Activated gamma-delta T cell treated with Interleukin-2 at 50 U/mL for 16 hours (primary cell): ENCODE measurements around the gene SIPA1.

Source experiments
- DNase-seq: peaks from one replicate; pipeline ENCODE4 v3.0.0-alpha.2; 2020

The SIPA1 gene

GRCh38 chr11:65607614-65608426, 30.1 kb upstream of the SIPA1 start:
- no peak for DNase-seq

GRCh38 chr11:65609229-65609628, 28.7 kb upstream of the SIPA1 start:
- DNase-seq = no peak

DNA sequence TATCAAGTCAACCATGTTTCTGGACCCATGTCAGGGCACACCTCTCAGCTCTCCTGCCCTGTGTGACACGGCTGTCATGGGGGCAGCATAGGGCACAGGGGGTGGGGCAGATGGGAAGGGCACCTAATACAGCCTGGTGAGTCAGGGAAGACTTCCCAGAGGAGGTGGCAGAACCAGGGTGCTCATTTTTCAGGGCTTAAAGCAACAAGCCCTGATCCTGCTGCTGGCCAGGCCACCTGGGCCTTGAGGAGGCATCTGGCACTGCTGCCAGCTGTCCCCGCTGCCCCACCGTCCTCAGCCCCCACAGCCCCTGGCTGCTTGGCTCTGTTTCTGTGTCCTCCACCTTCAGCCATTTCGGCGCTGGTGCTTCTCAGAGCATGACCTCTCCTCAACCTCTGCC, 28.2 kb upstream of the SIPA1 start:
- DNase-seq = no peak

DNA sequence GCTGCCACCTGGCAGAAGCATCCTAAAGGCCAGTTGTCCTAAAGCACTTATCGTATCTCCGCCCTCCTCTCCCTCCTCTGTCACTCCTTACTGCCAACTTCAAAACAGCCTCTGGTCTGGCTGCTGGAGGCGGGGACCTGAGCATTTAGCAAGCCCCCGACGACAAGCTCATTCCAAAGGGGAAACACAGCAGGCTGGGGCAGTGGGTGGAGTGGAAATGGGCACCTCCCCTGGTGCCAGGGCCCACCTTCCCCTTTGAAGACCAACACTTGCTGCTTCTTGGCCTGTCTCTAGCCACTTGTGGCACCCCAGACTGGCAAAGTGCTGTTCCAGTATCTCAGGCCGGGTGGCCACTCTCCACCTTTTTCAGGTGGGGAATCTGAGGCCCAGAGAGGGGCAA, 27.5 kb upstream of the SIPA1 start:
- DNase-seq = no peak

GRCh38 chr11:65611028-65611757, 26.7 kb upstream of the SIPA1 start:
- DNase-seq = no peak

DNA sequence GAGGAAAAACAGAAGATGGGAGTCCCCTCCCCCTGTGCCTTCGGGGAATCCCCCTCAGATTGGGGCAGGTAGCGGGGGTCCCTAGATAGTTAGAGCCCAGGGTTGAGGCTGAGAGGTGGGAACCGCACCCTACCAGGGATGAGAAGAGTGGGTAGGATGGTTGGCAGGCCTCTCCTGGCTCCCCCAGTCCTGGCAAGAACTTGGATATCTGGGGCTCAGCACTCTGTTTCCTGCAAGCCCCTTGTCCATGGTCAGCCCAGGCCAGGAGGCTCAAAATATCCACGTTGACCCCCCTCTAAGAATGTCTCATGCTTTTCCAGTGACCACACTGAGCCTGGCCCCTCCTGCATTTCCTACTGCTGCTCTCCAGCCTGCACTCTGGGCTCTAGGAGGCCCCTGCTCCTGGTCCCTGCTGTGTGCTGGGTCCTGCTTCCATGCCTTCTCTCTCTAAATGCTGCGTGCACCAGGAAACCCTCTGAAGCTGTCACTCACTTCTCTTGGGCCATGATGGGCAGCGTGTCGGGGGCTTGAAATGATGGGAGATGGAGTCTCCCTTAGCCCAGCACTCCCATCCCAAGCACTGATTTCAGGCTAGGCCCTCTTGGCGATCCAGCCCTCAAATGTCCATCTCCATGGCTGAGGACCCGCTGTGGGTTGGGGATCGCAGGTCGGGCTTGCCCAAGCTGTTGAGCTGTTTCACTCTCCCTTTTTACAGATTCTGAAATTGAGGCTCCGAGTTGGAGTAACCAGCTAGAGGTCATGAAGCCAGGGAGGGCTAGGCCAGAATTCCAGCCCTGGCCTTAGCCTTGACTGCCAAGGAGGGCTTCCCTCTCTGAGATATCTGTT, 25.9 kb upstream of the SIPA1 start:
- DNase-seq = no peak

- DNase-seq = no peak
Measured at GRCh38 chr11:65612691-65613090, 25.2 kb upstream of the SIPA1 start.

- DNase-seq = no peak
Measured at GRCh38 chr11:65613091-65613928, 24.6 kb upstream of the SIPA1 start.

DNA sequence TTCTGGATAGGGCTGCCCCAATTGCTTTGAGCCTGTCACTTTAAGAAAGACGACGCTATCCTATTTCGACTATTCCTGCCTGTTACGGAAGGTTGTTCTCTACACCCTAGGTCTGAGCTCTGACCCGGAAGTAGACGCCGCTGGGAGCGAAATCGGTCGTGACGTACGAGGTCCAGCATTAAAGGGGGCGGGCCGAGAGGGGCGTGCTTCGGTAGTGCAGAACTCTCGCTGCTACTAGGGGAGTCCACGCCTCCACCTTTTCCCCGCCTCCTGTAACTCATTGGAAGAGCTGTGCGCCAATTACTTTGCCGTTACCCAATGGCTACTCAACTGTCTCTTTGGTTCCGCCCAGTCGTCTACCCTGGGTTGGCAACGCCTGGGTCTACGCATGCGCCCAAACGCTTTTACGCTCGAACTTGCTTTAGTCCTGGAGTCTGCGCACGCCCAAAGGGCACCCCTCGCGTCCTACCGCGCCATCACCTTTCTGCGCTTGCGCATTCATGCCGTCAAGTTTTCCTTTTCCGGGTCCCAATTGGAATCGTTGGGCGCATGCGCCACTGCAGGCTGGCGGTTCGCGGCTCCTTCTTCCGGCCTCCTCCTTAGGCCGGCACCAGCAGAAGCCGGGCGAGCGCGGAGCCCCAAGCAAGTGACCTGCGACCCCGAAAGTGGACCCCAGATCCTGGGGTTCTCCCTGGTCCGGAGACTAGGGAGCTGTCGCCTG, 22.5 kb upstream of the SIPA1 start, which contains the start of gene PCNX3:
Gene PCNX3 (plus strand): TSS at position 548 of the 721 bp plus-strand sequence. CDS start 536 bp downstream, outside the sequence.
- DNase-seq = peak; percentile 100

DNA sequence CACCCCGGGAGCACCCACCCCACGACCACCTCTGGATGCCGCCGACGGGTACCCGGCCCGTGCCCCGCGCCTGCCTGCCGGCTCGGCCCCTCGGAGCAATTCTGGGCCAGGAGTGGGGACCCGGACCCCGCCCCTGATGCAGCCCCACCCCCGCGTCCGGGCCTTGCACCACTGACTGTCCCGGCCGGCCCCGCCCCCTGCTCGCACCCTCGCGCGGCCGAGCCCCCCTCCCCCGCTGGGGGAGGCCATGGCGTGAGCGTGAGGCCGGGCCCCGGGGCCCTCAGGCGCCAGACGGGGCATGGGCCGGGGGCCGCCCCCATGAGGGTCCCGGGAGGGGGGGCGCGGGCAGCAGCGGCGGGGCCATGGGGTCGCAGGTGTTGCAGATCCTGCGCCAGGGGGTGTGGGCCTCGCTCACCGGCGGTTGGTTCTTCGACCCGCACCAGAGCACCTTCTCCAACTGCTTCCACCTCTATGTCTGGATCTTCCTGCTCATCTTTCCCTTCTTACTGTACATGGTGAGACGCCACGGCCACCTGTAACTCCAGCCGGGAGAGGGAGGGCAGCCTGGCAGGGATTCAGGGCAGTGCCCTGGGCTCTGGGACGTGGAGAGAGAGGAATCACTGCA, 21.8 kb upstream of the SIPA1 start:
- DNase-seq = no peak

DNA sequence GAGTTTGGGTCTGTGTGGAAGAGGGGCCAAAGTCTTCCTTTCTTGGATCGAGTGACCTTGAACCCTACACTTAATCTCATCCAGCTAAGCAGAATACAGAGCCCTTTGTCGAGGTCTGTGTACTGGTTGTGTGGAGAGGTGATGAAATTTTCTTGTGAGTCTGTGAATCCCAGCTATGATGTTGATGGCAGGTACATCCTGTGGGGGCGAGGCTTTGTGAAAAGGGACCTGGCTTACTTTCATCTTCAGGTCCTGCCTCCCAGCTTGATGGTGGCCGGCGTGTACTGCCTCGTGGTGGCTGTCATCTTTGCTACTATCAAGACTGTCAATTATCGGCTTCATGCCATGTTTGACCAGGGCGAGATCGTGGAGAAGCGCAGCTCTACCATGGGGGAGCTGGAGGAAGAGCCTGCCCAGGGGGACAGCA, 21.3 kb upstream of the SIPA1 start:
- DNase-seq = no peak

- DNase-seq = no peak
Measured at GRCh38 chr11:65617136-65617850, 20.6 kb upstream of the SIPA1 start.

DNA sequence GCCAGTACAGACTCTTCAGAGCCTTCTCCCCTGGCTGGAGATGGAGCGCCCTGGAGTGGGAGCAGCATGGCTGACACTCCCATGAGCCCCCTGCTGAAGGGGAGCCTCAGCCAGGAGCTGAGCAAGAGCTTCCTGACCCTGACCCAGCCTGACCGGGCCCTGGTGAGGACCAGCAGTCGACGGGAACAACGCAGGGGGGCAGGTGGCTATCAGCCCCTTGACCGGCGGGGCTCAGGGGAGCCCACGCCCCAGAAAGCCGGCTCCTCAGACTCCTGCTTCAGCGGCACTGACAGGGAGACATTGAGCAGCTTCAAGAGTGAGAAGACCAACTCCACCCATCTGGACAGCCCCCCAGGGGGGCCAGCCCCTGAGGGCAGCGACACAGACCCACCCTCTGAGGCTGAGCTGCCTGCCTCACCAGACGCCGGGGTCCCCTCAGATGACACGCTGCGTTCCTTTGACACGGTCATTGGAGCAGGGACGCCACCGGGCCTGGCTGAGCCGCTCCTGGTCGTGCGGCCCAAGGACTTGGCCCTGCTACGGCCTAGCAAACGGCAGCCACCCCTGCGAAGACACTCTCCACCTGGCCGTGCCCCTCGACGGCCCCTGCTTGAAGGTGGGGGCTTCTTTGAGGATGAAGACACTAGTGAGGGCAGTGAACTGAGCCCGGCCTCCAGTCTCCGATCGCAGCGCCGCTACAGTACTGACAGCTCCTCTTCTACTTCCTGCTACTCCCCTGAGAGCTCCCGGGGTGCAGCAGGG, 19.7 kb upstream of the SIPA1 start:
- DNase-seq = no peak

- no peak for DNase-seq
Measured at GRCh38 chr11:65618763-65619162, 19.1 kb upstream of the SIPA1 start.

- no peak for DNase-seq
Measured at GRCh38 chr11:65619281-65619928, 18.5 kb upstream of the SIPA1 start.

DNA sequence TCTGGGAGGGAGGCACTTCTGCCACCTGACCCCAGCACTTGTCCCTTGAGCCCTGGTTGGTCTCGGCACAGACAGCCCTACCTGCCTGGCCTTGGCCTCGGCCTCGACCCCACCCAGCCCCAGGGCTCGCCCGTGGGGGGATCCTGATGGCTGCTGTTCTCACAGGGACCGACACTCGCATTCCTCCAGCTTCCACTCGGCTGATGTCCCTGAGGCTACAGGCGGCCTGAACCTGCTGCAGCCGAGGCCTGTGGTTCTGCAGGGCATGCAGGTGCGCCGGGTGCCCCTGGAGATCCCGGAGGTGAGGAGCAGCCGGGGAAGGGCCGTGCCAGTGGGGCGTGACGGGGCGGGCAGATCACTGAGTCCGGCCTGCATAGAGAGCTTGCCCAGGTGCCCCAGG, 17.2 kb upstream of the SIPA1 start:
- DNase-seq = no peak

GRCh38 chr11:65621460-65621859, 16.4 kb upstream of the SIPA1 start:
- DNase-seq = no peak

GRCh38 chr11:65622011-65622410, 15.9 kb upstream of the SIPA1 start:
- DNase-seq = no peak

GRCh38 chr11:65623177-65623576, 14.7 kb upstream of the SIPA1 start:
- no peak for DNase-seq
